Uterus (tissue), 4 donors: ENCODE data around the gene SNAPC1. TPM values are rescaled to one million over a fixed set of nuclear protein-coding genes. Genes with fewer than 3 reads are reported as not detected.

Source experiments
- DNase-seq, 2 donors: peaks; one replicate each; pipeline ENCODE4 v3.0.0-alpha.2; 2019 to 2020
- H3K27ac ChIP-seq, 2 donors: fragments of 200-600 bp; sonication (generic); 1 replicate in 1 of 2; 2 replicates in 1 of 2; pipeline ENCODE4 v1.5.1; 2016 to 2018
- H3K27me3 ChIP-seq, 2 donors: fragments of 200-600 bp; sonication (generic); one replicate each; pipeline ENCODE4 v1.5.1; 2018 to 2019; ENCODE audit warnings: control low read depth in 1 of 2
- H3K36me3 ChIP-seq, 2 donors: fragments of 200-600 bp; sonication (generic); one replicate each; pipeline ENCODE4 v1.5.1; 2019; ENCODE audit warnings: control low read depth in 1 of 2
- H3K4me1 ChIP-seq, 2 donors: fragments of 200-600 bp; sonication (generic); one replicate each; pipeline ENCODE4 v1.5.1; 2018 to 2019; ENCODE audit warnings: control low read depth in 1 of 2
- H3K4me3 ChIP-seq, 2 donors: fragments of 200-600 bp; sonication (generic); 1 replicate in 1 of 2; 2 replicates in 1 of 2; pipeline ENCODE4 v1.5.1; 2018 to 2019; ENCODE audit warnings: mild to moderate bottlenecking in 1 of 2
- H3K9me3 ChIP-seq, 2 donors: fragments of 200-600 bp; sonication (generic); one replicate each; pipeline ENCODE4 v1.5.1; 2019; ENCODE audit warnings: control low read depth in 1 of 2
- POLR2A ChIP-seq, 2 donors: fragments of 450-650 bp; IDR thresholded peaks; one replicate each; pipeline ENCODE4 v1.6.1; 2016; ENCODE audit warnings: antibody characterized with exemption in 2 of 2, mild to moderate bottlenecking in 1 of 2, moderate library complexity in 1 of 2
- intact Hi-C: fragments of 100-400 bp; cut with DNase I; formaldehyde crosslinking; loops from one replicate; pipeline ENCODE4 v1.15.1; 2023; ENCODE audit warnings: low total_unique reads
- total RNA-seq, 4 donors: library from RNA; depleted of rRNA in 3 of 4; stranded (reverse); fragments of >200 nt in 3 of 4; gene quantifications; one replicate each; pipeline versions ENCODE4 v1.1.0 to v1.2.4, GENCODE V29; 2014 to 2023
- TF ChIP-seq, protein P1 (sequence below), 4 experiments: fragments of 200-600 bp in 2 of 4; fragments of 450-650 bp in 2 of 4; sonication (generic) in 2 of 4; IDR thresholded peaks; one replicate each; pipeline ENCODE4 v1.5.1; 2016 to 2019; ENCODE audit warnings: antibody characterized with exemption in 4 of 4, mild to moderate bottlenecking in 2 of 4, moderate library complexity in 1 of 4
- donor health status: DM: yes; HTN: yes; CAD: no.

SNAPC1 gene, protein sequence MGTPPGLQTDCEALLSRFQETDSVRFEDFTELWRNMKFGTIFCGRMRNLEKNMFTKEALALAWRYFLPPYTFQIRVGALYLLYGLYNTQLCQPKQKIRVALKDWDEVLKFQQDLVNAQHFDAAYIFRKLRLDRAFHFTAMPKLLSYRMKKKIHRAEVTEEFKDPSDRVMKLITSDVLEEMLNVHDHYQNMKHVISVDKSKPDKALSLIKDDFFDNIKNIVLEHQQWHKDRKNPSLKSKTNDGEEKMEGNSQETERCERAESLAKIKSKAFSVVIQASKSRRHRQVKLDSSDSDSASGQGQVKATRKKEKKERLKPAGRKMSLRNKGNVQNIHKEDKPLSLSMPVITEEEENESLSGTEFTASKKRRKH
- 10 to 100 TPM in 2 of 4 donors, 1 to 10 TPM in 2; 7.0 to 16.4 (median 11.6) TPM for total RNA-seq

DNA sequence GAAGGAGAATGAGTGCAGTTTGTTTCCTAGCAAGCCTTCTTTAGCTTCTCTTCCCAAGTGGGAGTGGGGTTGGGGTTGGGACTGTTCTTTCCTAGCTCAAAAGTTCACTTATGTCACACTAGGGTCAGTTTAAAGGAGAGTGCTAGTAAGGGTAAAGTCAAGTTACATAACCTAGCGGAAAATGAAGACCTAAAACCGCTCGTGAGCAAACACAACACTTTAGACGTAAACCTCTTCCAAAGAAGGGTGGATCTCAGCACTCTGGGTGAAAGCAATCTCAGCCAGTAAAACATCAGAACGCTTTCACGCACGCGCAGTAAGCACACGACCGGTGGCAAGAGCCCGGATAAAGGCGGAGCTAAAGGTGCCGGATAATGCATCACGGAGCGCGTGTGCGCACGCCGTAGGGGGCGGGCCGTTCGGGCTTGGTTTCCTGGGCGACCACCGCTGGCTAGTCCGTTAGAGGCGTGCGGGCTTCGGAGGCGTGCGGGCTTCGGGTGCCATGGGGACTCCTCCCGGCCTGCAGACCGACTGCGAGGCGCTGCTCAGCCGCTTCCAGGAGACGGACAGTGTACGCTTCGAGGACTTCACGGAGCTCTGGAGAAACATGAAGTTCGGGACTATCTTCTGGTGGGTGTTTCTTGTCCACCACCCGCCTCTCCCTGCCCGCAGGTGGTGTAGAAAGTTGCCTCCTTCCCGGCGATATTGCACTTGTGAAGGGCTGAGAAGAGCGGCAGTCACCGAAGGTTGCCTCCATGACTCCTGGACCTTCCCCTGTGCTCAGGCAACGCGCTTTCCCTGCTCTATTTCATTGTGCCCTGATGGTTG is at the start of gene SNAPC1:
TSS of gene SNAPC1 (plus strand) at position 462 of the 828 bp plus-strand sequence. CDS start at position 503, 41 bp downstream.
- intact Hi-C loops, result no loop called here
- Histone ChIP-seq H3K27me3 (no peaks in the 10 kb centered on the region), H3K4me1 (no peaks in the 10 kb centered on the region), H3K36me3 (no peaks in the 10 kb centered on the region), H3K9me3 (no peaks in the 10 kb centered on the region), H3K4me3 (peak within 1 kb of the TSS; percentile 75 to 87), H3K27ac (peak within 1 kb of the TSS; percentile 86 to 96)
- peak; percentile 97 for DNase-seq
- TF ChIP-seq, protein P1, sequence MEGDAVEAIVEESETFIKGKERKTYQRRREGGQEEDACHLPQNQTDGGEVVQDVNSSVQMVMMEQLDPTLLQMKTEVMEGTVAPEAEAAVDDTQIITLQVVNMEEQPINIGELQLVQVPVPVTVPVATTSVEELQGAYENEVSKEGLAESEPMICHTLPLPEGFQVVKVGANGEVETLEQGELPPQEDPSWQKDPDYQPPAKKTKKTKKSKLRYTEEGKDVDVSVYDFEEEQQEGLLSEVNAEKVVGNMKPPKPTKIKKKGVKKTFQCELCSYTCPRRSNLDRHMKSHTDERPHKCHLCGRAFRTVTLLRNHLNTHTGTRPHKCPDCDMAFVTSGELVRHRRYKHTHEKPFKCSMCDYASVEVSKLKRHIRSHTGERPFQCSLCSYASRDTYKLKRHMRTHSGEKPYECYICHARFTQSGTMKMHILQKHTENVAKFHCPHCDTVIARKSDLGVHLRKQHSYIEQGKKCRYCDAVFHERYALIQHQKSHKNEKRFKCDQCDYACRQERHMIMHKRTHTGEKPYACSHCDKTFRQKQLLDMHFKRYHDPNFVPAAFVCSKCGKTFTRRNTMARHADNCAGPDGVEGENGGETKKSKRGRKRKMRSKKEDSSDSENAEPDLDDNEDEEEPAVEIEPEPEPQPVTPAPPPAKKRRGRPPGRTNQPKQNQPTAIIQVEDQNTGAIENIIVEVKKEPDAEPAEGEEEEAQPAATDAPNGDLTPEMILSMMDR (IDR thresholded peaks at IDR 0.05), result no peak
- peak; percentile 84 for TF ChIP-seq POLR2A (IDR thresholded peaks at IDR 0.05)

DNA sequence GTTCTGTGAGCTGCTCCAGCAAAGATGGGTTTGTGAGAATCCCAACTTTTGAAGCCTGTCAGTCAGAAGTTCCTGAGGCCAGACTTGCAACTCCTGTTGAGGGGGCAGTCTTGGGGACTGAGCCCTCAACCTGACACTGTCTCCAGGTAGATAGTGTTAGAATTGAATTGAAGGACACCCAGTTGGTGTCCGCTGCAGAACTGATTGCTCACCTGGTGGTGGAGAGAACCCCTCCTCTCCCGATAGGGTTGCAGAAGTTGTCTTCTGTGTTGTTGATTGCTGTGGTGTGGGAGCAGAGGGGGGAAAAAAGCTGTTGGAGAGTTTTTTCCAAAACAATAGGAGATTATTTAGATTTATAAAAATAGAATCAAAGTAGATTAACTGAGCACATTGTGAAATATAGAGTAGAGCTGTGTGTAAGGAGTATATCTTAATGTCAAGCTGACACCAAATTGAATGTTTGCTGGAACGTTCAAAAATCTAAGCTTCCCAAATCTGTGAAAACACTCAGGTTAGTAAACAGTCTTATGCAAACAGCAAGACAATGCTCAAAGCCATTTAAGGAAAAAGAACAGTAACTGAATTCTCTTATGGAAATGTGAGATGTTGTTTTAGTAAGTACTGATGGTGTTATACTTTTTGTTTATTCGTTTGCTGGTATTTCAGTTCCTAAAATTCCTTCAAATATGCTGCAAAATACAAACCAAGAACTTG is 48.3 kb upstream of the SNAPC1 start:
- intact Hi-C loops, result no loop called here
- H3K27me3 ChIP-seq, result no peaks in the 10 kb centered on the region
- TF ChIP-seq, protein P1 (IDR thresholded peaks at IDR 0.05), result no peak
- TF ChIP-seq POLR2A (IDR thresholded peaks at IDR 0.05), result no peak
- H3K27ac ChIP-seq, result no peak overlapping the region
- no peak overlapping the region for H3K4me3 ChIP-seq
- H3K9me3 ChIP-seq, result no peaks in the 10 kb centered on the region
- DNase-seq, result no peak
- H3K4me1 ChIP-seq, result peaks cover 0 to 11% of the 10 kb centered on the region in 2 donors
- no peaks in the 10 kb centered on the region for H3K36me3 ChIP-seq

DNA sequence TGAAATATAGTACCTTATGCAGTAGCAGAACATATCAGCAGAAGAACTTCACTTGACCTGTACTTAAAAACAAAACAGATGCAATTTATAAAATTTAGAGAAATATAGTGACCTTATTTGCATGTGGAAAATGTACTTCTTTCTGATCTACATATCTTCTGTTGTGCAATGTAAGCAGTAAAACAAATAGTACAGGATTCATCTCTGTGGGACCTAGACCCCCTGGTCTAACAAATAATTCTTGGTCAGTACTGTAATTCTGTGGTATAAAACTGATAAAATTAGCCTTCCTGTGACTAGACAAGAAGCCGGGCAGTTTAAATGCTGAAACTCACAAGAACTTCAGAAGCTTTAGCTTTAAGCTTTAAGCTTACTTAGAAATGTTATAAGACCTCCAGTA is 45.3 kb upstream of the SNAPC1 start:
- Histone ChIP-seq H3K4me3 (no peak overlapping the region), H3K27ac (no peak overlapping the region), H3K9me3 (no peaks in the 10 kb centered on the region), H3K4me1 (peaks cover 0 to 8% of the 10 kb centered on the region in 2 donors), H3K36me3 (no peaks in the 10 kb centered on the region), H3K27me3 (no peaks in the 10 kb centered on the region)
- no peak for DNase-seq
- TF ChIP-seq, protein P1 (IDR thresholded peaks at IDR 0.05), result no peak
- no peak for TF ChIP-seq POLR2A (IDR thresholded peaks at IDR 0.05)
- intact Hi-C loops, result no loop called here

DNA sequence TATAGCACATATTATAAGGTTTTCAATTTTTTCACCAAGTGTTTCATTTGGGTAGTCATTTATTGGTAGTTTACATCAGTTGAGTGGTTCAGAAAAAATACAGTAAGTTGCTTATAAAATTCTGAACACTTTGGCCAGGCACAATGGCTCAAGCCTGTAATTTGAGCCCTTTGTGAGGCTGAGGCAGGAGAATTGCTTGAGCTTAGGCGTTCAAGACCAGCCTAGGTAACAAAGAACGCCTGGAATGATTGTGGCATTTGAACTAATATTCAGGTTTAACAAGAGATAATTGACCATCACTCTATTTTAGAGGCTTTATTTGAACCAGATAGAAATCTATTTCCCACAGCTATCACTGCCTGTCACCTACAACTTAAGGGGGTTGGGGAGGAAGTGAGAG is 44.2 kb upstream of the SNAPC1 start:
- DNase-seq, result no peak
- TF ChIP-seq, protein P1 (IDR thresholded peaks at IDR 0.05), result no peak
- TF ChIP-seq POLR2A (IDR thresholded peaks at IDR 0.05), result no peak
- H3K4me3 ChIP-seq, result no peak overlapping the region
- H3K27me3 ChIP-seq, result no peaks in the 10 kb centered on the region
- H3K9me3 ChIP-seq, result no peaks in the 10 kb centered on the region
- H3K4me1 ChIP-seq, result peaks cover 0 to 5% of the 10 kb centered on the region in 2 donors
- H3K36me3 ChIP-seq, result no peaks in the 10 kb centered on the region
- no peak overlapping the region for H3K27ac ChIP-seq
- intact Hi-C loops, result no loop called here
